SK-N-SH (cell line): ENCODE measurements around the gene GLYR1.

Experiments
- EP300 ChIP-seq, 2 experiments: IDR thresholded peaks; 2 replicates each; pipeline versions ENCODE4 v1.4.0 to v1.6.1; 2012; ENCODE audit warnings: borderline replicate concordance in 1 of 2, low read depth in 1 of 2, low read length in 1 of 2
- FOXM1 ChIP-seq: IDR thresholded peaks from 2 replicates; pipeline ENCODE4 v1.4.0; 2012; ENCODE audit warnings: low read depth, mild to moderate bottlenecking
- POLR2AphosphoS5 ChIP-seq: IDR thresholded peaks from 2 replicates; pipeline ENCODE4 v1.6.1; 2012; ENCODE audit warnings: low read depth, low read length
- SIN3A ChIP-seq: IDR thresholded peaks from 2 replicates; pipeline ENCODE4 v1.6.1; 2012; ENCODE audit warnings: low read depth, mild to moderate bottlenecking, low read length, moderate library complexity, borderline replicate concordance
- TF ChIP-seq, protein P1 (sequence below): fragments of 200-600 bp; sonication (generic); IDR thresholded peaks from 2 replicates; pipeline ENCODE4 v1.6.1; 2017; ENCODE audit warnings: antibody characterized with exemption, mild to moderate bottlenecking, moderate library complexity
- TF ChIP-seq, protein P2 (sequence below): IDR thresholded peaks from 2 replicates; pipeline ENCODE4 v1.4.0; 2012; ENCODE audit warnings: low read depth, borderline replicate concordance

DNA sequence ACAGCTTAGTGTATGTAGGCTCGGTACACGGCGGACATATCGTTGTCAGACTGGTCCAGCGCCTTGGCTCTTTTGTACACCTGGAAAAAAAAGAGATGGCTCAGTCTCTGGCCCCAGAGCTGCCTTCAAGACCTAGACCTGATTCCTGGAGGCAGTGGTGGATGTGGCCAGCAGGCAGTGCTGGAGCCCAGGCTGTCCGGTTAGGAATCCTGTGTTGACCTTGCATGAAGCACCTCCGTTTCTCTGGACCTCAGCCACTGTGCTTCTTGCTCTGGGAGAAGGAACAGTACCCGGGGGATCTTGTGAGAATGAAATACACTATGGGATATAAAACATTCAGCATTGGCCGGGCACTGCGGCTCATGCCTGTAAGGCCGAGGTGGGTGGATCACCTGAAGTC lies 41.9 kb downstream of the GLYR1 start:
- TF ChIP-seq EP300 (IDR thresholded peaks at IDR 0.05; ENCODE audit: borderline replicate concordance in 1 of 2, low read depth in 1 of 2, low read length in 1 of 2) = no peak
- TF ChIP-seq FOXM1 = no peak
- TF ChIP-seq POLR2AphosphoS5 = no peak
- TF ChIP-seq, protein P1, sequence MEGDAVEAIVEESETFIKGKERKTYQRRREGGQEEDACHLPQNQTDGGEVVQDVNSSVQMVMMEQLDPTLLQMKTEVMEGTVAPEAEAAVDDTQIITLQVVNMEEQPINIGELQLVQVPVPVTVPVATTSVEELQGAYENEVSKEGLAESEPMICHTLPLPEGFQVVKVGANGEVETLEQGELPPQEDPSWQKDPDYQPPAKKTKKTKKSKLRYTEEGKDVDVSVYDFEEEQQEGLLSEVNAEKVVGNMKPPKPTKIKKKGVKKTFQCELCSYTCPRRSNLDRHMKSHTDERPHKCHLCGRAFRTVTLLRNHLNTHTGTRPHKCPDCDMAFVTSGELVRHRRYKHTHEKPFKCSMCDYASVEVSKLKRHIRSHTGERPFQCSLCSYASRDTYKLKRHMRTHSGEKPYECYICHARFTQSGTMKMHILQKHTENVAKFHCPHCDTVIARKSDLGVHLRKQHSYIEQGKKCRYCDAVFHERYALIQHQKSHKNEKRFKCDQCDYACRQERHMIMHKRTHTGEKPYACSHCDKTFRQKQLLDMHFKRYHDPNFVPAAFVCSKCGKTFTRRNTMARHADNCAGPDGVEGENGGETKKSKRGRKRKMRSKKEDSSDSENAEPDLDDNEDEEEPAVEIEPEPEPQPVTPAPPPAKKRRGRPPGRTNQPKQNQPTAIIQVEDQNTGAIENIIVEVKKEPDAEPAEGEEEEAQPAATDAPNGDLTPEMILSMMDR = no peak
- TF ChIP-seq SIN3A = no peak
- TF ChIP-seq, protein P2, sequence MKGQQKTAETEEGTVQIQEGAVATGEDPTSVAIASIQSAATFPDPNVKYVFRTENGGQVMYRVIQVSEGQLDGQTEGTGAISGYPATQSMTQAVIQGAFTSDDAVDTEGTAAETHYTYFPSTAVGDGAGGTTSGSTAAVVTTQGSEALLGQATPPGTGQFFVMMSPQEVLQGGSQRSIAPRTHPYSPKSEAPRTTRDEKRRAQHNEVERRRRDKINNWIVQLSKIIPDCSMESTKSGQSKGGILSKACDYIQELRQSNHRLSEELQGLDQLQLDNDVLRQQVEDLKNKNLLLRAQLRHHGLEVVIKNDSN = no peak
